ENCODE data around the gene FASLG.

- no peak for TF ChIP-seq CTCF (IDR thresholded peaks at IDR 0.05)
- no peak for TF ChIP-seq POLR2A (IDR thresholded peaks at IDR 0.05)
Observed at GRCh38 chr1:172671591-172671990, 12.7 kb downstream of the FASLG start.

All from lower leg skin (tissue), 3 donors.